GM19395 (cell line): ENCODE measurements around the gene DTX3.
"Not testable (repeated sequence)": the region's sequence is repeated elsewhere in the genome, so short reads cannot be mapped to it uniquely, and the experiment has no call there.

Experiments used
- ATAC-seq: cut with Tn5 transposase; IDR thresholded peaks from one replicate; pipeline ENCODE4 v1.9.1; 2021; ENCODE audit warnings: mild to moderate bottlenecking, moderate library complexity; ENCODE audit not compliant: unreplicated experiment

DTX3 gene

DNA sequence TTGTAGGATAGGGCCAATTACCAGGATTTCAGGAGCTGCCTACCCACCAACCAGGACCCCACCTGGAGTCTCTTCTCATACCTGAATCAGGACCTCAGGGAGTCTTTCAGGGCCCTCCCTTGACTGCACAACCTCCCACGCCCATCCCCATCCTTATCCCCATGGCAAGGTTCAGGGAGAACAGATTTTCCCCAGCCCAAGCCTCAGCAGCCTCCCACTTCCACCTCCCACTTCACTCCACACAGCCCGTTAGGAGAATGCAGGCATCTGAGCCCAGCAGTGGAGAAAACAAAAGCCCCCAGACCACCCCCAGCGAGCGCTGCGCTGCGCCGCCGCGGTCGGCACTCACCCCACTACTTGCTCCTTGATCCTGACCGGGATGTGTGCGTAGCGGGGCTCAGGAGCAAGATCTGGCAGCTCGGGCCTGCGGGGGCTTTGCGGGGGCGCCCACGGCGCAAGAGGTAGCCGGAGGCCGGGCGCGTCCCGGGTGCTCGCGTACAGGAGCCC is 27.0 kb downstream of the DTX3 start:
- no peak for ATAC-seq

DNA sequence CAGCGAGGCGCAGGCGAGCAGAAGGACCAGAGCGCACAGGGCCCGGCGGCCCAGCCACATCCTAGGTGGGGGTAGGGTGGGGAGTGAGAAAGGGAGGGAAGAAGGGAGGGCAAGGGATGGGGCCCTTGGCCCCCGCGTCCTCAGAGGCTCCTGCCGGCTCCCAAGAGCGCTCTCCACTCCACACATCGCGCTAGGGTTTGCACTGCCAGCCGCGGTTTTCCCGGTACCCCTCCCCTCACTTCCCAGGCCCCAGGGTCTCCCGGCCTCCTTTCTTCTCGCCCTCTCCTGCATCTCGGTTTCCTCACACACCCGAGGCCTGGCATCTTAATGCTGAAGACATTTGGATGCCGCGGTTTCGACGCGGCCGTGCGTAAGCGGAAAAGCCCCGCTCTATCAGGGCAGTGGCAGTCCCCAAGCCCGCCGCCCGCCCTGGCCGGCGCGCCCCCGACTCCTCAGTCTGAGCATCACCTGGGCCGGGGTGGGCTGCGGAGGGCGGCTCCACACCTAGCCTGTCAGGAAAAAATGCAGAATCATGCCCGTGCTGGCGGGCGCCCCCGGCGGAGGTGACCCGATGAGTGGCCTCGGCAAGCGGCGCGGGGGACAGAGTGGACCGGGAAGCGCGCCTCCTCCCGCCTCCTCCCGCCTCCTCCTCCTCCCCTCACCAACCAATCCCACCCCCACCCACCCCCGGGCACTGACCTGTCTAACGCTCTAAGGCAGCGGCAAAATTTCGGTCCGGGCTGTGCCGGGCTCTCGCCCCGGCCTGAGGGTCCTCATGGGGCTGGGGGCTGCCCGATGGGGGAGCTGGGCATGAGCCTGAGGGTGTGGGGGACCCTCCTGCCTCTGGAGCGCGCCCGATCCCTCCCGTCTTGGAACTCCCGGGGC is 27.7 kb downstream of the DTX3 start:
- ATAC-seq, result no peak

DNA sequence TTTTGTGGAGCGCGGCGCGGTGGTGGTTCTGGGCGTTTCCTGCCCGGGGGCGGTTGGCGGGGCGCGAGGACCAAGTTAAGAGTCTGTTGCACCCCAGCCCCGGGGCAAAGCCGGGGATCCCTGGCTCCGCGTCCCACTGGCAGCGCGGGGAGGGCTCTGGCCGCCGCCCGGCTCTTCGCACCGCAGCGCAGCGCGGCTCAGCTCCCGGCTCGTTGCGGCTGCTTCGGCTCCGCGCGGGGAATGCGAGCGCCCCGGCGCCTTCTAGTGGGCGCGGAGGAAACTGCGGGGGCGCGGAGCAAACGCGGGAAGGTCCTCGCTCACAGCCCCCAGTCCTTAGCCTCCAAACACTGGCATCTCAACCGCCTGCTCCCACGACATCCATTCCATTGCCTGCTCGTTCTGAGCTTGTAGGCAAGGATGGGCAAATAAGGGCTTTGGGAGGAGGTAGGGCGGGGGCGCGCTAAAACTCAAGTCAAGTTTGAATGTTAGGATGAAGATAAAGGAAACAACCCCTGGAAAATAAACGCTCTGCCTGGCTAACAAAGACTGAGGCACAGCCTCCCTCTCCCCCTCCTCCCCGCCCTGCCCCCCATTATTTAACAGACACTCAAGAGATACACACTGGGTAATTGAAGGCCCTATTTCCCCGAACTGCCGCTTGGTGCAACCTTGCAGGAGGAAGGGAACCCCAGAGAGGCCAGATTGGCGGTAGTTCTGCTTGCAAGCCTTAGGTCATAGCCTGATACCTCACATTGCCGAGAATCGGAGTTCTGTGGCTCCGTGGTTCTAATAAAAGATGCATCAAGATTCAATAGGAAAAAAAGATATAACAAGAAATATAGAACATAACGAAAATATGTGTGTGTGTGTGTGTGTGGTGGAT is 28.6 kb downstream of the DTX3 start, which contains the start of gene B4GALNT1:
B4GALNT1 (minus strand) TSS at position 244 of the 883 bp plus-strand sequence. CDS start 1,069 bp downstream, outside the sequence.
- ATAC-seq, result peak; percentile 86

DNA sequence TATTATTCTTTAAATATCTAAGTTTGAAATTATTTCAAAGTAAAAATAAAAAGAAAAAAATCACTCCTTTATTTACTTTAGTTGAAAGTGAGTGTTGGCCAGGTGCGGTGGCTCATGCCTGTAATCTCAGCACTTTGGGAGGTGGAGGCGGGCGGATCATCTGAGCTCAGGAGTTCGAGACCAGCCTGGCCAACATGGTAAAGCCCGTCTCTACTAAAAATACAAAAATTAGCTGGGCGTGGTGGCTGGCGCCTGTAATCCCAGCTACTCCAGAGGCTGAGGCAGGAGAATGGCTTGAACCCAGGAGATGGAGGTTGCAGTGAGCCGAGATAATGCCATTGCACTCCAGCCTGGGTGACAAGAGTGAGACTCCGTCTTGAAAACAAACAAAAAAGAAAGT is 32.1 kb downstream of the DTX3 start:
- ATAC-seq, result not testable (repeated sequence)

DNA sequence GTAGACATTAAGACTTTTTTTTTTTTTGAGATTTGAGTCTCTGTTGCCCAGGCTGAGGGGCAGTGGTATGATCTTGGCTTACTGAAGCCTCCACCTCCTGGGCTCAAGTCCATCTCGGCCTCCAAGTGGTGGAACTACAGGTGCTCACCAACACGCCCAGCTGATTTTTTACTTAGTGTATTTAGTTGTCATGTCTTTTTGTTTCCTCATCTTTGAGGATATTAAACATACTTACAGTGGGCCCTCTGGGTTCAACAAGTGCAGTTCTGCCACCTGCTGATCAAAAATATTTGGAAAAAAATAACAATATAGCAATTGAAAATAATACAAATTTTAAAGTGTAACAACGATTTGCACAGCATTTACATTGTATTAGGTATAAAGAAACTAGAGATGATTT is 32.7 kb downstream of the DTX3 start:
- no peak for ATAC-seq

DNA sequence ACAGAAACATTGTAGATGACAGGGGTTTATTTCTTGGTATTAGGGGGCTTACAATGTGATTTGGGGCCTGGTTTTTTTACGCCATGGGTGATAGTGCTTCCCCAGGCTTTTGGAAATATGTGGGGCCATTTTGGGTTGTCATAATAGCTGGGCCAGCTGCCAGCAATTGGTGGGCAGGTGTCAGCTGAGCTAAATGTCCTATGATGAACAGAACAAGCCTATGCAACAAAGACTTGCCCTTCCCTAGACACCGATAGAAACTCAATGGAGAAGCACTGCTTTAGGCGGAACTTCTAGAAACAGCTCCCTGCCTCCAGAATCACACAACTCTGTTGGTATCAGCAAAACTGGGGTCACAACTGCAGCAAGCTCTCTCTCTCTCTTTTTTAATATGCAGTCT is 33.5 kb downstream of the DTX3 start:
- ATAC-seq, result no peak

DNA sequence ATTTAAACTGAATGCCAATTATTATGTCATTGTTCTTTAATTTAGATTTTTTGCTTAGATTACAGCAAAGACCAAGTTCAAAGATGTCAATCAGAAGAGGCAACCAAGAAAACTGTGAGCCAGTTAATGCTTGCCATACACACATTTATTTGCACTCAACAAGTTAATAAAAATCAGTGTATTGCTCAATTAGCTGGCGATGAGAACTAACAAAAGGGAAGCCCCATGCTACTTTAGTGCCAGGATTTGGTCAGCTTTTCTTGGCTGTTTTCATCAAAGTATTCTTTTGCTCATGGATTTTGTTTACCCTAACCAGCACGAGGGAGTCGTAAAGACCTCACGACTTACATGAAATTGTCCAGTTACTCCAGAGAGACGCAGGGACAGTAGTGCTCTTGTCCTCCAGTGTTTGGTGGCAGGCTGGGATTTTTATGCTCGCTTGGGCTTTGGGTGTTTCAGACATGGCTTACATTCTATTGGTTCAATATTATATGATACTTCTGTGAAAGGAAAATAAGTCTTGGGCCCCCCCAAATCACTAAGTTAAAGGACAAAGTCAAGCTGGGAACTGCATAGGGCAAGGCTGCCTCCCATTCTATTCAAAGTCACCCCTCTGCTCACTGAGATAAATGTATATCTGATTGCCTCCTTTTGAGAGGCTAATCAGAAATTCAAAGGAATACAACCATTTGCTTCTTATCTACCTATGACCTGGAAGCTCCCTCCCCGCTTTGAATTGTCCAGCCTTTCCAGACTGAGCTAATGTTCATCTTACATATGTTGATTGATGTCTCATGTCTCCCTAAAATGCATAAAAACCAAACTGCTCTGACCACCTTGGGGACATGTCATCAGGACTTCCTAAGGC is 35.8 kb downstream of the DTX3 start:
- ATAC-seq, result no peak

DNA sequence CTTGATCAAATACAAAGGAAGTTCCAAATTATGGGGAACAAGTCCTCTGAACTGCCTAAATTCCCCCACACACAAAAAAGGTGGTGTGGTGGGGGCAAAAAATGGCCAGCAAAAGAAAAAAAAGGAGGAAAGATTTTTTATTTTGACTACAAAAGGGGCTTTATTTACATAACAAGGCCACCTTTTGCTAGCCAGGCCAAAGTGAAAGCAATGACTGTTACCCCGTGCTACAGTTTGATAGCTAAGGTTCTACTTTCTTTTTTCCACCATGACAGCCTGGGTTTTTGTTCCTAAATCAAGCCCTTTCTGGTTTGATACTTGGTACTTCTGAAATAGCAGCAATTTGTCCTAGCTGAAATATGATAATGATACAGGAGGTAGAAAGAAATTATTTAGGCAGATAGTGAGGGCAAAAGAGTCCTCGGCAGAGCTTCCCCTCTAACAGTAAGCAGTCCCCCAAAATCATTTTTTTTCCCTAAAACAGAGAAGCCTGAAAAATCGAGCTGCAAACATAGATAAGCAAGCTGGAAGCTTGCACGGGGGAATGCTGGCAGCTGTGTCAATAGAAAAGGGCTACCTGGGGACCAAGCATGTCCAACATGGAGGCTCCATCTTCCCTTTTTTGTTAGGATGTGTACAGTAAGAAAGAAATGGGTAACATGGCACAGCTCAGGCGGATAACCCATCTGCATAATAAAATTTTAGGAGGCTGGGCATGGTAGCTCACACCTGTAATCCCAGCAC is 37.2 kb downstream of the DTX3 start:
- no peak for ATAC-seq

DNA sequence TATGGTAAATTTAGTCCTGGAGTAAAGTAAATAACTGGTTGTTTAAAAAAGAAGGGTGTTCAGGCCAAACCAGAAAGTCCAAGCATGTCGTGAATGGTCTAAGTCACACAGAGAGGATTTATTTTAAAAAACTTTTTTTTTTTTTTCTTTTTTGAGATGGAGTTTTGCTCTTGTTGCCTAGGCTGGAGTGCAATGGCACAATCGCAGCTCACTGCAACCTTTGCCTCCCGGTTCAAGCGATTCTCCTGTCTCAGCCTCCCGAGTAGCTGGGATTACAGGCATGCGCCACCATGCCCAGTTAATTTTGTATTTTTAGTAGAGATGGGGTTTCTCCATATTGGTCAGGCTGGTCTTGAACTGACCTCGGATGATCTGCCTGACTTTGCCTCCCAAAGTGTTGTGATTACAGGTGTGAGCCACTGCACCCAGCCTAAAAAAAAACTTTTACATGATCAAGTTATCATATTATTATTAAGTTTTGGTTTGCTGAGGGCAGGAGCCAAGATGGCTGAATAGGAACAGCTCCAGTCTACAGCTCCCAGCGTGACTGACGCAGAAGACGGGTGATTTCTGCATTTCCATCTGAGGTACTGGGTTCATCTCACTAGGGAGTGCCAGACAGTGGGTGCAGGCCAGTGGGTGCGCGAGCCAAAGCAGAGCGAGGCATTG is 41.5 kb downstream of the DTX3 start:
- not testable (repeated sequence) for ATAC-seq

DNA sequence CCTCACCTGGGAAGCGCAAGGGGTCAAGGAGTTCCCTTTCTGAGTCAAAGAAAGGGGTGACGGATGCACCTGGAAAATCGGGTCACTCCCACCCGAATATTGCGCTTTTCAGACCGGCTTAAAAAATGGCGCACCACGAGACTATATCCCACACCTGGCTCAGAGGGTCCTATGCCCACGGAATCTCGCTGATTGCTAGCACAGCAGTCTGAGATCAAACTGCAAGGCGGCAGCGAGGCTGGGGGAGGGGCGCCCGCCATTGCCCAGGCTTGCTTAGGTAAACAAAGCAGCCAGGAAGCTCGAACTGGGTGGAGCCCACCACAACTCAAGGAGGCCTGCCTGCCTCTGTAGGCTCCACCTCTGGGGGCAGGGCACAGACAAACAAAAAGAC is 42.0 kb downstream of the DTX3 start:
- ATAC-seq, result not testable (repeated sequence)

DNA sequence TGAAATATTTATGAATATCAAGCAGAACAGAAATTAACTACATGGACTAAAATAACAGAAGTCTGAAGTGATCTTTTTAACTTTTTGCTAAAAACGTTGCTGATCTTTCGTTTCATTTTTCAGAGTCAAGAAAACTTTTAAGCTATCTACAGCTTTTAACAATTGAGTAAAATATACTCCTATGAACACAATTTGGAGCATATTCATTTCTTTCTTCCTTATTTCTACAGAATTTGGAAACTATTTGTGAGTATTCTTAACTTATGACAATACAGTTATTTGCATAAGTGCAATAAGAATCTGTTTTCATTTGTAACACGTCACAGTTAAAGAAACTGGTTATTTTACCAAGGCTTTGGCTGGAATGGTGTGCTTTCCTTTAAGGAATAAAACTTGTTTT is 49.4 kb downstream of the DTX3 start:
- ATAC-seq, result no peak

DNA sequence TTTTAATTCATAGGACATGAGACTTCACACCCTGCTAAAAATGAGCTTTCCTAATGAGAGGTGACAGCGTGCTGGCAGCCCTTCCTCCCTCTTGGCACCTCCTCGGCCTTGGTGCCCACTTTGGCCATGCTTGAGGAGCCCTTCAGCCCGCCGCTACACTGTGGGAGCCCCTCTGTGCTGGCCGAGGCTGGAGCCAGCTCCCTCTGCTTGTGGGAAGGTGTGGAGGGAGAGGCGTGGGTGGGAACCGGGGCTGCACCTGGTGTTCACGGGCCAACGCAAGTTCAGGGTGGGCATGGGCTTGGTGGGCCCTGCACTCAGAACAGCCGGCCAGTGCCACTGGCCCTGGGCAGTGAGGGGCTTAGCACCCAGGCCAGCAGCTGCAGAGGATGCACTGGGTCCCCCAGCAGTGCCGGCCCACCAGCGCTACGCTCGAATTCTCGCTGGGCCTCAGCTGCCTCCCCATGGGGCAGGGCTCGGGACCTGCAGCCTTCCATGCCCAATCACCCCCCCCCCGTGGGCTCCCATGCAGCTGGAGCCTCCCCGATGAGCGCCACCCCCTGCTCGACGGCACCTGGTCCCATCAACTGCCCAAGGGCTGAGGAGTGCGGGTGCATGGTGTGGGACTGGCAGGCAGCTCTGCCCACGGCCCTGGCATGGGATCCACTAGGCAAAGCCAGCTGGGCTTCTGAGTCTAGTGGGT is 51.1 kb downstream of the DTX3 start:
- no peak for ATAC-seq

DNA sequence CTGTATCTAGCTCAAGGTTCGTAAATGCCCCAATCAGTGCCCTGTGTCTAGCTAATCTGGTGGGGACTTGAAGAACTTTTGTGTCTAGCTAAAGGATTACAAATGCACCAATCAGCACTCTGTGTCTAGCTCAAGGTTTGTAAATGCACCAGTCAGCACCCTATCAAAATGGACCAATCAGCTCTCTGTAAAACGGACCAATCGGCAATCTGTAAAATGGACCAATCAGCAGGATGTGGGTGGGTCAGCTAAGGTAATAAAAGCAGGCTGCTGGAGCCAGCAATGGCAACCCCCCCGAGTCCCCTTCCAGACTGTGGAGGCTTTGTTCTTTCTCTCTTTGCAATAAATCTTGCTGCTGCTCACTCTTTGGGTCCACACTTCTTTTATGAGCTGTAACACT is 51.8 kb downstream of the DTX3 start:
- not testable (repeated sequence) for ATAC-seq

DNA sequence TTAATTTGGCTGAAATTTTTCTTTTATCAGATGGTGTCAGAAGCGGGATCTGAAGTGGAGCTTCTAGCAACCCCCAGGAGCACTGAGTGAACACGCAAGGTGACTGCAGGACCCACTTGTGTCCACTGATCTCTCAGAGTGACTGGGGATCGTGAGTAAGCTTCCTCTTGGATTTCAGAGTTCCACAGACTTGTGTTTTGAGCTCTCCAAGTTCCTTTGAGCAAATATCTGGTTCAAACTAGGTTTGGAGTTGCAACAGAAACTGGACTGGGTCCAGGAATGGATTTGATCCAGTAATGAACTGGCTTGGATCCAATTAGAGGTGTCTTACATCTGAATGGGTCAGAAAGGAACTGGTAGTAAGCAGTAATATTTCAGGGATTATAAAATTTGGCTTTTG is 53.1 kb downstream of the DTX3 start:
- ATAC-seq, result no peak

DNA sequence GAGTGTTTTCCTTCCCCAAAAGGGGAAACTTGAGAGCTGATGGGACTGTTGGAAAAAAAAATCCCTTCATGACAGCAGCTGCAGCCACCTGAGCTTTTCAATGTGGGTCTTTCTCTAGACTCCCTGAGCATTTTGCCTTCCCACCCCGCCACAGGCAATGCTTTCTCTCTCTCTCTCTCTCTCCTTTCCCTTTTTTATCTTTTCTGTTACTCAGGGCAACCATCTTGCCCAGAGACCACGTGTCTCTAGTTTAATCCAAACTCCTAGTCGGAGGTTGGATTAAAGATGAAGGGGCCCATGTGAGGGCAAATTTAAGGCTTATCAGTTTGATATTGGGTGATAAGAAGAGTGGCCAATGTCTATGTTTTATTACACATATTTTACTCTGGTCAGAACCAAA is 54.3 kb downstream of the DTX3 start:
- ATAC-seq, result no peak
